Measurements from ENCODE around the gene ETS2. TPM values are rescaled to one million over a fixed set of nuclear protein-coding genes. Genes with fewer than 3 reads are reported as not detected.

ETS2 gene
- total RNA-seq: 100 to 1,000 TPM in 5 of 6 donors, 10 to 100 TPM in 1; 70.2 to 215 (median 143) TPM

DNA sequence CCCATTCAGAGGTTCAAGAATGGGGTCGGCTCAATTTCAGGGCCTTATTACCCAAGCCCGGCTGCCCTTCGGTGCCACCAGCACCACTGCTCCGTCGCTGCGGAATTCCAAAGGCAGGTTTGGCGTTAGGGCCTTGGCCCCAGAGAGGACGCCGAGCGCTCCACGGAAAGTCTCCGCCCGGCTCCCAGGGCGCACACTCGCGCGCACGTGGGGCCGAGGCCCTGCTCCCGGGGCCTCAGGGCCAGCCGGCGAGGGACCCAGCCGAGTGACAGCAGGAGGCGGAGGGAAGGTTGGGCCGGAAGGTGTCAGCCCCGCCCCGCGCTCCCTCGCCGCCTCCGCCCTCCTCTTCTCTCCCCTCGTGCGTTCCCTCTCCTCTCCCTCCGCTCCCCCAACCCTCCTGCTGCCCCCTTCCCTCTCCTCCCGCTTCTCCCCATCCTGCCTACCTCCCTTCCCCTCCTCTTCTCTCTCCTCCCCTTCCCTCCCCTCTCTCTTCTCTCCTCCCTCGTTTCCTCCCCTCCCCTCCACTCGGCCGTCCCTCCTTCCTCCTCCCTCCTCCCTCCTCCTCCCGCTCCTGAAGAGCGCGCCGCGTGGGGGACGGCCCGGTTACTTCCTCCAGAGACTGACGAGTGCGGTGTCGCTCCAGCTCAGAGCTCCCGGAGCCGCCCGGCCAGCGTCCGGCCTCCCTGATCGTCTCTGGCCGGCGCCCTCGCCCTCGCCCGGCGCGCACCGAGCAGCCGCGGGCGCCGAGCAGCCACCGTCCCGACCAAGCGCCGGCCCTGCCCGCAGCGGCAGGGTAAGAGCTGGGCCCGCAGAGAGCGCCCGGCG is at the start of gene ETS2:
TSS of gene ETS2 (plus strand) at position 602 of the 825 bp plus-strand sequence. CDS start 4,106 bp downstream, outside the sequence.
- peaks cover 20 to 41% (median 31%) of the 10 kb centered on the region in 4 donors for H3K4me1 ChIP-seq
- DNase-seq: peak; percentile 93 to 97
- peaks cover 0 to 23% (median 0%) of the 10 kb centered on the region in 4 donors for H3K36me3 ChIP-seq
- peak within 1 kb of the TSS; percentile 60 to 91 (median 87) for H3K4me3 ChIP-seq
- TF ChIP-seq EP300 (IDR thresholded peaks at IDR 0.05): peak in 1 of 4 donors; percentile 89
- TF ChIP-seq, protein P1, sequence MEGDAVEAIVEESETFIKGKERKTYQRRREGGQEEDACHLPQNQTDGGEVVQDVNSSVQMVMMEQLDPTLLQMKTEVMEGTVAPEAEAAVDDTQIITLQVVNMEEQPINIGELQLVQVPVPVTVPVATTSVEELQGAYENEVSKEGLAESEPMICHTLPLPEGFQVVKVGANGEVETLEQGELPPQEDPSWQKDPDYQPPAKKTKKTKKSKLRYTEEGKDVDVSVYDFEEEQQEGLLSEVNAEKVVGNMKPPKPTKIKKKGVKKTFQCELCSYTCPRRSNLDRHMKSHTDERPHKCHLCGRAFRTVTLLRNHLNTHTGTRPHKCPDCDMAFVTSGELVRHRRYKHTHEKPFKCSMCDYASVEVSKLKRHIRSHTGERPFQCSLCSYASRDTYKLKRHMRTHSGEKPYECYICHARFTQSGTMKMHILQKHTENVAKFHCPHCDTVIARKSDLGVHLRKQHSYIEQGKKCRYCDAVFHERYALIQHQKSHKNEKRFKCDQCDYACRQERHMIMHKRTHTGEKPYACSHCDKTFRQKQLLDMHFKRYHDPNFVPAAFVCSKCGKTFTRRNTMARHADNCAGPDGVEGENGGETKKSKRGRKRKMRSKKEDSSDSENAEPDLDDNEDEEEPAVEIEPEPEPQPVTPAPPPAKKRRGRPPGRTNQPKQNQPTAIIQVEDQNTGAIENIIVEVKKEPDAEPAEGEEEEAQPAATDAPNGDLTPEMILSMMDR (IDR thresholded peaks at IDR 0.05): no peak
- TF ChIP-seq POLR2A (IDR thresholded peaks at IDR 0.05): peak; percentile 72 to 99 (median 88)
- TF ChIP-seq POLR2AphosphoS5 (IDR thresholded peaks at IDR 0.05): peak; percentile 100
- WGBS, 2 donors: 0 to 1% methylated on average over 22 to 39 of the region's 76 CpGs
- peak within 1 kb of the TSS; percentile 97 to 99 (median 98) for H3K27ac ChIP-seq
- H3K27me3 ChIP-seq: no peaks in the 10 kb centered on the region
- peak; percentile 91 to 95 for ATAC-seq (ENCODE audit: low FRiP score in 2 of 2)
- H3K9me3 ChIP-seq: no peaks in the 10 kb centered on the region

DNA sequence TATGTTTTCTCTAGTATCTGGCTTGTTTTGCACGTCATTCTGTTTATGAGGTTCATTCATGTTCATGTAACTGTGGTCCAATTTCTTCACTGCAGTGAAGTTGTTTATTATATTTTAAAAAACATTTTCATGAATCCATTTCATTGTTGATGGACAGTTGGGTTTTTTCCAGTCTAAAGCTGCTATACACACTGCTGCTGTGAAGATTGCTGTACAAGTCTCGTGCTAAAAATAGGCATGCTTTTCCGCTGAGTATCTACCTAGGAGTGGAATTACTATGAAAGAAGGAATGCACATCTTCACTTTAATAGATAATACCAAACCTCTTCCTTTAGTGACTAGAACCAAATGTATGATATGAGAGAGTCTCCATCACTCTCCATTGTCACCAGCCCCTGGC is 49.0 kb upstream of the ETS2 start:
- ATAC-seq (ENCODE audit: low FRiP score in 2 of 2): no peak
- TF ChIP-seq POLR2AphosphoS5 (IDR thresholded peaks at IDR 0.05) (no peak), POLR2A (IDR thresholded peaks at IDR 0.05) (no peak), EP300 (IDR thresholded peaks at IDR 0.05) (no peak)
- TF ChIP-seq, protein P1 (IDR thresholded peaks at IDR 0.05): no peak
- 88 to 90% methylated on average over 3 of the region's 3 CpGs for WGBS, 2 donors

DNA sequence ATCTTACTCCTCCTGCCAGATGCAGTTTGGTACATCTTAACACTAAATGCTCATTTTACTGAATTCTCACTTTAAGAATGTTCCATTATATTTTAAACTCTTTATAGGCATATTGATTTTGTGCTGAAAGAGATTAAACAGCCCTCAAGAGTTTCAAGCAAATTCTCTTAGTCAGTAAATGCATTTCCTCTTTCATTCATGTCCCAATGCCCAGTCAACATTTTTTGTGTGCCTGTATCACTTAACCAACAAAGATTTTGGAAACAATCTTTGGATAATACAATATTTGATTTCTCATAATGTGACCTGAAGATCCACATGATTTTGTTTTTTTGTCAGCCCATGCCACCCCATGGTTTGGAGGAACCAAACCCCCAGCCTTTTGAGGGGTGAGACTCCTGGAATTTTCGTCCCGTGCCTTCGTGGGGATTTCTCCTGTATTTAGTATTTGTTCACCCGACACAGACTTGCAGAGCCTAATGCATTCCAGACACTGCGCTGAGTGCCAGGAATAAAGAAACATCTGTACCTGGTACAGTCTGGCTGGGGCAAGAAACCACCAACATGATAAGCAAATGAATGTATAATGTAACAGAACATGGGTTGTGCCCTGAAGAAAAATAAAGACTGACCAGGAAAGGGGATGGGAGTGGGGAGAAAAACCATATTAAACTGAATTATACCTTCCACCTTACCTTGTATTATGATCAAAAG is 47.1 kb upstream of the ETS2 start:
- TF ChIP-seq, protein P1 (IDR thresholded peaks at IDR 0.05): no peak
- TF ChIP-seq EP300 (IDR thresholded peaks at IDR 0.05): no peak
- no peak overlapping the region for H3K27ac ChIP-seq

More for the DNA sequence above, 49.0 kb upstream of the ETS2 start:
- Histone ChIP-seq H3K4me1 (peaks cover 15 to 25% (median 17%) of the 10 kb centered on the region in 4 donors), H3K4me3 (no peak overlapping the region), H3K27me3 (no peaks in the 10 kb centered on the region), H3K36me3 (no peaks in the 10 kb centered on the region), H3K9me3 (no peaks in the 10 kb centered on the region), H3K27ac (peak overlapping the region in 1 of 4 donors; percentile 73)
- DNase-seq: no peak

DNA sequence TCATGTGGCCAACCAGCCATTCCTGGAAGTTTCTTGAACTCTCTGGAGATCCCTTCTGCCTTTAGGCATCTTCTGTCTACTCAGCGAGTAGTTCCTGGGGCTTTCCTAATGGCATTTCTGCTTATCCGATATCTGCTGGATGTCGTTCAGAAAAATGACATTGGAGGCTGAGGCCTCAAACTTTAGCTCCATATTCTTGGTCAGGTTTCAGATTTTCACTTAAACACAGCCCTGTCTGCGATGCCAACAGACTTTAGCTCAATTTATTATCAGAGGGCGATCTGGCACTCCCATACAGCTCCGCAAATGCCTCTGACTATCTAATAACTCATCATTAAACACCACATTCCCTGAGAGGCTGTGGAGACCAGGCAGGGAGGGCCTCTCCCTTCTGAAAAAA is 46.3 kb upstream of the ETS2 start:
- TF ChIP-seq, protein P1 (IDR thresholded peaks at IDR 0.05): no peak
- H3K36me3 ChIP-seq: no peaks in the 10 kb centered on the region
- H3K4me1 ChIP-seq: peaks cover 5 to 14% (median 9%) of the 10 kb centered on the region in 4 donors
- DNase-seq: no peak
- ATAC-seq (ENCODE audit: low FRiP score in 2 of 2): no peak
- no peak overlapping the region for H3K4me3 ChIP-seq
- H3K27me3 ChIP-seq: no peaks in the 10 kb centered on the region
- H3K9me3 ChIP-seq: no peaks in the 10 kb centered on the region
- 84 to 89% methylated on average over 6 of the region's 6 CpGs for WGBS, 2 donors
- peak overlapping the region in 1 of 4 donors; percentile 31 for H3K27ac ChIP-seq

More for the DNA sequence above, 47.1 kb upstream of the ETS2 start:
- Histone ChIP-seq H3K36me3 (no peaks in the 10 kb centered on the region), H3K4me3 (no peak overlapping the region), H3K4me1 (peaks cover 5 to 16% (median 9%) of the 10 kb centered on the region in 4 donors), H3K9me3 (no peaks in the 10 kb centered on the region), H3K27me3 (no peaks in the 10 kb centered on the region)
- DNase-seq (no peak), ATAC-seq (ENCODE audit: low FRiP score in 2 of 2) (no peak)
- 70 to 75% methylated on average over 5 of the region's 5 CpGs for WGBS, 2 donors
